ENCODE measurements around the gene ANGPTL2. TPM values are rescaled to one million over a fixed set of nuclear protein-coding genes. Genes with fewer than 3 reads are reported as not detected.

Gene ANGPTL2
- polyA plus RNA-seq, 12 donors: 53.1 to 180 (median 78.7) TPM; not detected in 1

DNA sequence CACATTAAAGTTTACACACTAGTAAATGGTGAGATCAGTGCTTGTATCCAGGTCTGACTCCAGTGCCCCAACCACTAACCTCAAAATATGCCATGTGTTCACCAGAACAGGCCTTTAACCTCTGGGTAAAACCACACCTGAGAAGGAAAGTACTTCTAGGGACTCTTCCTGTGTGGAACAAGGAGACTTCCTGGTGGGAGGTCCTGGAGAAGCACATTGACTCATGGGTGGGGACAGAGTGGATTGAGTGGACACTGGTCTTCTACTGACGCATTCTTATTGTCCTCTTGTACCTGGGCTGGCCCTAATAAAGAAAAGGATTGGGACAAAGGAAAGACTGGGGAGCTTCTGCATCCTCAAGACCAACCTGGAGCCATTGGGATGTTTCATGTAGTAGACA lies 43.4 kb downstream of the ANGPTL2 start:
- no peak for DNase-seq

GRCh38 chr9:127078336-127078735 lies 44.1 kb downstream of the ANGPTL2 start:
- DNase-seq: no peak

DNA sequence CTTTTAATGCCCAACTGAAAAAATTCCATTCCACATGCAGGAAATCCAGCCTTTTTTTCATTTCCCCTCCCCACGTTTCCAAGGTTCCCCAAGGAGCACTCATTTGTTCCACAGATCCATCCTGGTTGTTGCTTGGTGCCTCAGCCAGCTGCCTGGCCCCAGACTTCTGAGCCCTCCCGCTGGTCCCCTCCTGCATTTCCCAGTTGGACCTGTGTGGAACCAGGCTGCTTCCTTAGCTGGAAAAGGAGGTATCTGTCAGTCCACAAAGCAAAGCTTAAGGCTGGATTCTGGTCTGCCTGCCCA lies 44.8 kb downstream of the ANGPTL2 start:
- DNase-seq: no peak

DNA sequence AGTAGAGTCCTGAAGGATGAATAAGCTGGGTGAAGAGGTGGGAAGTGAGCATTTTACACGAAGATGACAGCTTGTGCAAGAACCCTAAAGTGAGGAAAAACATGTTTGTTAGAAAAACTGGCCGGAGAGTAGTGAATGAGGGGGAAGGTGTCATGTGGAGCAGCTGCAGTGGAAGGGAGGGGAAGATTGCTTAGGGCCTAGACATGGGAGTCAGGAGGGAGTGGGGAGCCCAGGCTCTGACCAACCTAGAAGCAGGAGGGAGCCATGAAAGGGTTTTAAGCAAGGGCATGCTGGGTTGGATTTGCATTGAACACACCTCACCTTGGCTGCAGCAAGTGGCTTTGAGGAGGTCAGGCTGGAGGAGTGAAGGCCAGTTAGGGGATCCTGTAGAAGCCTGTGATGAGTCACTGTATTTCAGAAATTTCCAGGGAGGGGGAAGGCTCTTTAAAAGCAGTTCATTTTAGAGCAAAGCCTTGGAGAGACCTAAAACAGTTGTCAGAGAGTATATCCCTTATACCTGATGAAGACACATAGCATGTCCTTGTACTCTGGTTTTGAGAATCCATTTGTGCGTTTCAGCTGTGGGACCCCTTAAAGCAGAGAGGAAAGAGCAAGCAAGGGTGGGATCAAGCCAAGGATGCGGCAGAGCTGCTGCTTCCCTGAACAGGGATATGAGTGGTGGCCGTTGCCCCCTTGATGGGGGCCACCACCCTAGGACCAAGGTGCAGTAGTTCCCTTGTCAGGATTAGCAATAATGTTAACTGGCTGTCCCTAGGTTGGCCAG lies 45.4 kb downstream of the ANGPTL2 start:
- DNase-seq: no peak

DNA sequence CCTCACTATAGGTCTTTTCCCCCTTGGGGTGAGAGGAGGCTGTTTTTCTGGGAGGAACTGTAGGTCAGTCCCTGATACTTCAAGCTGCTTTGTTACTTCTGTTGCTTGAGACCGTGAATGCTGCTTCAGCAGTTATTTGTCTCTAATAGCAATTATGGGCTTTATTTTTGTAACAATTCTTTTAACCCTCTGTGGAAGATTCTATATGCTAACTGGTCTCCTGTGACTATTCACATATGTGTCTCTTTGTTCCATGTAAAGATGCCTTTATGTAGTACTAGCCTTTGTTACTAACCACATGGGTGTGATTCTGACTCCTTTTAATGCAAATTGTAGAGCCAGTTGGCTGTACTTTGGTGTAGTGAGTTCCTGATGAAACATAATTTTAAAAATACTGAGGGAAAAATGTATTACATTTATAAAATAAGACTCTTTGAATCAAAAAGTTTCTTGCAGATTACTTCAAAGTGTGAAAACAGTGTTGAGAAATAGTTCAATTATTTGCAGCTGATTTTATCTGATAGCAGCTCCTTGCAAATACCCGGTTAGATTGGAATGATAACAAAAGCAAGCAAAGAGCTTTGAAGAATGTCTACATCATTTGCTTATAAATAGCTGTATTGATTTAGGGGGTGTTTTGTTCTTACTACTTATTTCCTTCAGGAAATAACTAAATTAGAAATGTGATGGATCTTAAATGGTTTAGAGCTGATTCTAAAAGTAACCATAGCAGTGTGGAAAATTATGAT lies 46.6 kb downstream of the ANGPTL2 start:
- no peak for DNase-seq

- DNase-seq: no peak
These were observed 47.6 kb downstream of the ANGPTL2 start for GRCh38 chr9:127074561-127075548.

DNA sequence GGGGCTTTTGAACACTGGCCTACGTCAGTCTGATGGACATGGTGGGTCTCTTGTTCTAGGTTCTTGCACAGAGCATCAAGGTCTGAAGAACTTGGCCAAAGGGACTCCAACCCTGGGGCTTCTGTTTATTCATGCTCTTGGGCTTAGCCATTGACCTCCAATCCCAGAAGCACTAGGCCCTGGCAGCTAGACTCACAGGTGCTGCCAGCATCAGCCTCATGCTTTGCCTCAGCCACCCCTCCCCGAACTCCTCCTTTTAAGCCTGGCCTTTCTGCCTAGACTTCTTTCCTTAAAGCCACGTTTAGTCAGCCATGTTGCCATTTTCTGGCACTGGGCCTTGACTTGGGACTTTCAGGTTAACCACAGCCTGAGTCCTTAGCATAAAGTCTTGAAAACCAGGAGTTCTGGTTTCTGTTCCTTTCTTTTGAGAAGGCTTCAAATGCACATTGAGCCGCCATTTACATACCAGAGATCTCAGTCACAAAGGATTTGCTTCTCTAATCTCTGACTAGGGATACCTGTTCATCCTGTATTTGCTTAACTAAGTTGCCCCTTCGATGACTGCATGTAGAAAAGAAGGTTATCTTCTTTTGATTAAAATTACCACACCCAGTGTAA lies 54.7 kb downstream of the ANGPTL2 start:
- DNase-seq: no peak

DNA sequence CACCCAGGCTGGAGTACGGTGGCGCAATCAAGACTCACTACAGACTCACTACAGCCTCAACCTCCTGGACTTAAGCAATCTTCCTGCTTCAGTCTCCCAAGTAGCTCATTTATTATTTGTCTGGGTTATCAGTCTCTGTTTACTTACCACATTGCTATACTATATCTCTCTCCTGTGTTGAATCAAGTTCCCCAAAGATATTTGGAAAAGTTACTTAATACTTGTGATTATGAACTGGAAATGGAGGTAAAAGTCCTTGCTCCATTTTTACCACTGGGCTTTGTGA lies 55.6 kb downstream of the ANGPTL2 start:
- no peak for DNase-seq

DNA sequence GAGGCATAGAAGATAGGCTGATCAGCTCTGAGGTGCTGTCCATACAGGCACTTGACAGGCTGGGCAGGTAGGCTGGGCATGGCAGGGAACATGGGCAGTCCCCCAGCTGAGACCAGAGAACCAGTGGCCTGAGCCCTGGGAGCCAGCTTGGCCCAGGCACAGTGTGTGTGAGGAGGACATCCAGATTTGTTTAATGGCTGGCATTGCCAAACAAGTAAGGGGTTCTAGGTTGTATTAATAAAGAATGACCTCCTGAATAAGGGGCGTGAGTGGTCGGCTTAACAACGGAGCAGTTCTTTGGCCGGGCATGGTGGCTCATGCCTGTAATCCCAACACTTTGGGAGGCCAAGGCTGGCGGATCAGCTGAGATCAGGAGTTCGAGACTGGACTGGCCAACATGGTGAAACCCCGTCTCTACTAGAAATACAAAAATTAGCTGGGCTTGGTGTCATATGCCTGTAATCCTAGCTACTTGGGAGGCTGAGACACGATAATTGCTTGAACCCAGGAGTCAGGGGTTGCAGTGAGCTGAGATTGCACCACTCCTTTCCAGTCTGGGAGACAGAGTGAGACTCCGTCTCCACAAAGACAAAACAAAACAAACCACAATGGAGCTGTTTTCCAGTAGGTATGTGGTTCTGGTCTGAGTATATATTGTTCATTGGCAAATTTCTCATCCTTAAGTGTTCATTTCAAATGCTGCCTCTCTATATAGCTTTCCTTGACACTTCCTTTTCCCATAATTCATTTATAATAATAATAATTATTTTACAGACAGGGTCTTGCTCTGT lies 56.2 kb downstream of the ANGPTL2 start:
- DNase-seq: no peak

DNA sequence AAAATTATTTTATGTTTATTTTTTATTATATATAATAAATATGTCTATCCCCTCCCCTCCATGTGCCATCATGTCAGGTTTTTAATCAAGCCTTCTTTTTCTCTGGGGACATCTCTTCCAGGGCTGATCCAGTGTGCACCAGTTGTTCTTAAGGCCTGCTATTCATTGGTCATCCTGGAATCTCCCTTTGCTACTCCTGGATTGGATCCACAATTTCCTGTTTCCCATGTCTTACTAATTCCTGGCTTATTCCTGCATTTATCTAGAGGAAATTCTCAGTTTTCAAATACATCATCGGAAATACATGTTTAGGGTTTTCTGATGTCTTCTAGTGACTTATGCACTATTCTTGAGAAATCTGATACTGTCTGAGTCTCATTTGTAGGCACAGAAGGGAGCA lies 56.8 kb downstream of the ANGPTL2 start:
- no peak for DNase-seq

GRCh38 chr9:127064335-127064734 lies 58.1 kb downstream of the ANGPTL2 start:
- no peak for DNase-seq

DNA sequence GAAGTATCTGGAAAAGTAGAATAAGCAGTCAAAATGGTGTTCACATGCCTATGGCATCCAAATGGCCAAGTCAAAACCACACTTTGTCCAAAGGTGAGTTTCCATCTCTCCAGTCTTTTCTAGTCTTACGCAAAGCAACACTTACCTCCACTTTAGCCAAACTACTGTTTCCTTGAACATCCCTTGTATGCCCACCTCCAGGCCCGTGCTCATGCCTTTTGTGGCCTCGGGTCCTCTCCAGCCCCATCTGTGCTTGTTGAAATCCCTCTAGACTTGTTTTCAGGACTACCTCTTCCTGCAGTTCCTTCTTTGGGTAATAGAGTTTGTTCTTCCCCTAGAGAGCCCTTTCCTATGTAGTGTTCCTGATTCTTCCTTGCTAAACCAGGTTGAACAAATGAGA lies 61.0 kb downstream of the ANGPTL2 start:
- no peak for DNase-seq

- no peak for DNase-seq
These were observed 62.6 kb downstream of the ANGPTL2 start for GRCh38 chr9:127059765-127060361.

GRCh38 chr9:127059030-127059429 lies 63.4 kb downstream of the ANGPTL2 start:
- DNase-seq: no peak

GRCh38 chr9:127058645-127059021 lies 63.8 kb downstream of the ANGPTL2 start:
- no peak for DNase-seq

- no peak for DNase-seq
These were observed 64.3 kb downstream of the ANGPTL2 start for GRCh38 chr9:127058011-127058644.

- no peak for DNase-seq
These were observed 66.0 kb downstream of the ANGPTL2 start for GRCh38 chr9:127056446-127056845.

DNA sequence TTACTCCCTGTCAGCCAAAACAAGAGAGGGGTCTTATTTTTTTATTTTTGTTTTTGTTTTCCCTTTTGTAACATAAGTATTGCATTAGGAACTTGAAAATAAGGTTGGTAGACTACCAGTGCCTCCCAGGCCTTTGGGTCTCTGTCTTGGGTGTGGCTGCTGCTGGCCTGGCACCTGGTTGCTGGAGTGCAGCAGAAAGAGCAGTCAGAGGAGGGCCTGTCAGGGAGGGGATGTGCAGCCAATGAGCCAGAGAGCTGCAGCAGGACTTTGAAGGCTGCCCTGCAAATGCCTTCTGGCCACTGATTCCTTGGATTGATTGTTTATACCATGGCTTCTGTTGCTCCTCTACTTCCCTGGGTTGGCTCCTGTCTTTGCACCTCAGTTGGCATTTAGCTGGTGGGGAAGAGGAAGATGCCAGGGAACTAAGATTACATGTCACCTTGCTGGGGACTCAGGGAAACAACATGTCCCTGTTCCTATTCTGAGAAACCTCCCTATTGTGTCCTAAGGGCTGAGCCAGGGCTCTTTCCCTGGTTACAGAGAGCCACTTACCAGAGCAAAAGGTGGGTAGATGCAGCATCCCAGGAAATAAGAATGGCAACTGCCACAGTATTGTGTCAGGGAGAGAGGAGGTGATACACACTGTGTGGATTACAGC lies 66.6 kb downstream of the ANGPTL2 start:
- DNase-seq: no peak

GRCh38 chr9:127053960-127054359 lies 68.5 kb downstream of the ANGPTL2 start:
- DNase-seq: no peak

Data from muscle of arm (tissue), 12 donors.